Neural cell (in vitro differentiated cells): ENCODE data around the gene ELOA.

Experiments used
- EP300 ChIP-seq: fragments of 450-650 bp; conservative IDR thresholded peaks from 2 replicates; pipeline ENCODE4 v1.6.1; 2014; ENCODE audit warnings: antibody characterized with exemption, mild to moderate bottlenecking, moderate library complexity; ENCODE audit not compliant: poor library complexity, severe bottlenecking
- EZH2 ChIP-seq: fragments of 200-600, 300-800 bp; shearing (Covaris generic), sonication (generic); IDR thresholded peaks from 2 replicates; pipeline ENCODE4 v1.6.1; 2014; ENCODE audit warnings: antibody characterized with exemption, low read length, borderline replicate concordance, mild to moderate bottlenecking; ENCODE audit not compliant: insufficient read depth, poor library complexity, severe bottlenecking
- MXI1 ChIP-seq: fragments of 450-650 bp; conservative IDR thresholded peaks from 2 replicates; pipeline ENCODE4 v1.6.1; 2014; ENCODE audit warnings: antibody characterized with exemption, mild to moderate bottlenecking; ENCODE audit not compliant: poor library complexity, severe bottlenecking
- POLR2AphosphoS5 ChIP-seq: IDR thresholded peaks from 2 replicates; pipeline ENCODE4 v1.6.1; 2012
- RAD21 ChIP-seq: fragments of 450-650 bp; conservative IDR thresholded peaks from 2 replicates; pipeline ENCODE4 v1.6.1; 2014; ENCODE audit warnings: antibody characterized with exemption, mild to moderate bottlenecking, moderate library complexity
- SMC3 ChIP-seq: fragments of 450-650 bp; conservative IDR thresholded peaks from 2 replicates; pipeline ENCODE4 v1.6.1; 2014; ENCODE audit warnings: antibody characterized with exemption, mild to moderate bottlenecking, moderate library complexity; ENCODE audit not compliant: poor library complexity
- TAF1 ChIP-seq: IDR thresholded peaks from 2 replicates; pipeline ENCODE4 v1.6.1; 2012; ENCODE audit warnings: low read depth
- TF ChIP-seq, protein P1 (sequence below): fragments of 450-650 bp; IDR thresholded peaks from 2 replicates; pipeline ENCODE4 v1.5.1; 2014; ENCODE audit warnings: antibody characterized with exemption, mild to moderate bottlenecking, moderate library complexity; ENCODE audit not compliant: poor library complexity, severe bottlenecking
- TF ChIP-seq, protein P2 (sequence below): IDR thresholded peaks from 2 replicates; pipeline ENCODE4 v1.6.1; 2012; ENCODE audit warnings: borderline replicate concordance

DNA sequence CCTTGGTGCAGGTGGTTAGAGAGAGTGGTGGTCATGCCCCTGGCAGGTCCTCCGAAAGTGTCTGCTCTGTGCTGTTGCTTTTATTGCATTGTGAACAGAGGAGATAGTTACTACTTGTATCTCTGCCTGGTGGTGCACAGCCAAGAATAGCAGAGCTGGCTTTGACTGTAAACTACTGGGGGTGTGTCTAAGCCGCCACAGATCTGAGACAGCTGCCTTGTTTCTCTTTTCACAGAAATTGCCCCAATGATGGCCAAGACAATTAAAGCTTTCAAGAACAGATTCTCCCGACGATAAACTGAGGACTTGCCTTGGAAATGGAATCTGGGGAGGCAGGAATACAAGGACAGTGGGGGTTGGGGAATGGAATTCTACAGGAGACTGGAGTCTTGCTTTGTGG, 16.0 kb downstream of the ELOA start:
- TF ChIP-seq EZH2 (no peak), EP300 (no peak), POLR2AphosphoS5 (no peak), MXI1 (no peak), RAD21 (no peak), SMC3 (no peak), TAF1 (no peak)
- TF ChIP-seq, protein P1, sequence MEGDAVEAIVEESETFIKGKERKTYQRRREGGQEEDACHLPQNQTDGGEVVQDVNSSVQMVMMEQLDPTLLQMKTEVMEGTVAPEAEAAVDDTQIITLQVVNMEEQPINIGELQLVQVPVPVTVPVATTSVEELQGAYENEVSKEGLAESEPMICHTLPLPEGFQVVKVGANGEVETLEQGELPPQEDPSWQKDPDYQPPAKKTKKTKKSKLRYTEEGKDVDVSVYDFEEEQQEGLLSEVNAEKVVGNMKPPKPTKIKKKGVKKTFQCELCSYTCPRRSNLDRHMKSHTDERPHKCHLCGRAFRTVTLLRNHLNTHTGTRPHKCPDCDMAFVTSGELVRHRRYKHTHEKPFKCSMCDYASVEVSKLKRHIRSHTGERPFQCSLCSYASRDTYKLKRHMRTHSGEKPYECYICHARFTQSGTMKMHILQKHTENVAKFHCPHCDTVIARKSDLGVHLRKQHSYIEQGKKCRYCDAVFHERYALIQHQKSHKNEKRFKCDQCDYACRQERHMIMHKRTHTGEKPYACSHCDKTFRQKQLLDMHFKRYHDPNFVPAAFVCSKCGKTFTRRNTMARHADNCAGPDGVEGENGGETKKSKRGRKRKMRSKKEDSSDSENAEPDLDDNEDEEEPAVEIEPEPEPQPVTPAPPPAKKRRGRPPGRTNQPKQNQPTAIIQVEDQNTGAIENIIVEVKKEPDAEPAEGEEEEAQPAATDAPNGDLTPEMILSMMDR = no peak
- TF ChIP-seq, protein P2, sequence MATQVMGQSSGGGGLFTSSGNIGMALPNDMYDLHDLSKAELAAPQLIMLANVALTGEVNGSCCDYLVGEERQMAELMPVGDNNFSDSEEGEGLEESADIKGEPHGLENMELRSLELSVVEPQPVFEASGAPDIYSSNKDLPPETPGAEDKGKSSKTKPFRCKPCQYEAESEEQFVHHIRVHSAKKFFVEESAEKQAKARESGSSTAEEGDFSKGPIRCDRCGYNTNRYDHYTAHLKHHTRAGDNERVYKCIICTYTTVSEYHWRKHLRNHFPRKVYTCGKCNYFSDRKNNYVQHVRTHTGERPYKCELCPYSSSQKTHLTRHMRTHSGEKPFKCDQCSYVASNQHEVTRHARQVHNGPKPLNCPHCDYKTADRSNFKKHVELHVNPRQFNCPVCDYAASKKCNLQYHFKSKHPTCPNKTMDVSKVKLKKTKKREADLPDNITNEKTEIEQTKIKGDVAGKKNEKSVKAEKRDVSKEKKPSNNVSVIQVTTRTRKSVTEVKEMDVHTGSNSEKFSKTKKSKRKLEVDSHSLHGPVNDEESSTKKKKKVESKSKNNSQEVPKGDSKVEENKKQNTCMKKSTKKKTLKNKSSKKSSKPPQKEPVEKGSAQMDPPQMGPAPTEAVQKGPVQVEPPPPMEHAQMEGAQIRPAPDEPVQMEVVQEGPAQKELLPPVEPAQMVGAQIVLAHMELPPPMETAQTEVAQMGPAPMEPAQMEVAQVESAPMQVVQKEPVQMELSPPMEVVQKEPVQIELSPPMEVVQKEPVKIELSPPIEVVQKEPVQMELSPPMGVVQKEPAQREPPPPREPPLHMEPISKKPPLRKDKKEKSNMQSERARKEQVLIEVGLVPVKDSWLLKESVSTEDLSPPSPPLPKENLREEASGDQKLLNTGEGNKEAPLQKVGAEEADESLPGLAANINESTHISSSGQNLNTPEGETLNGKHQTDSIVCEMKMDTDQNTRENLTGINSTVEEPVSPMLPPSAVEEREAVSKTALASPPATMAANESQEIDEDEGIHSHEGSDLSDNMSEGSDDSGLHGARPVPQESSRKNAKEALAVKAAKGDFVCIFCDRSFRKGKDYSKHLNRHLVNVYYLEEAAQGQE = no peak
